Kidney (tissue), 14 donors: Measurements from ENCODE around the gene C1orf226. TPM values are rescaled to one million over a fixed set of nuclear protein-coding genes. Genes with fewer than 3 reads are reported as not detected.

Experiments used
- DNase-seq, 5 donors: peaks; one replicate each; pipeline ENCODE4 v3.0.0-alpha.2; 2013 to 2020
- FAIRE-seq: peaks from 2 replicates; lab custom pipeline; 2012; peaks lifted over from hg19 to GRCh38; lab: Jason Lieb, UNC
- H3K27ac ChIP-seq, 2 donors: one replicate each; pipeline ENCODE4 v1.7.0; 2013; ENCODE audit warnings: low read depth in 2 of 2, low read length in 2 of 2, inconsistent platforms in 1 of 2
- H3K27me3 ChIP-seq: one replicate; pipeline ENCODE4 v1.7.1; 2013; ENCODE audit warnings: low read length, inconsistent platforms; ENCODE audit not compliant: control insufficient read depth, insufficient read depth
- H3K36me3 ChIP-seq, 3 donors: one replicate each; pipeline versions ENCODE4 v1.7.0 to v1.7.1; 2013; ENCODE audit warnings: low read length in 3 of 3, control low read depth in 1 of 3, inconsistent platforms in 1 of 3; ENCODE audit not compliant: insufficient read depth in 3 of 3, control insufficient read depth in 2 of 3
- H3K4me1 ChIP-seq, 3 donors: one replicate each; pipeline versions ENCODE4 v1.7.0 to v1.7.1; 2013; ENCODE audit warnings: low read length in 3 of 3, inconsistent platforms in 1 of 3, low read depth in 1 of 3; ENCODE audit not compliant: control insufficient read depth in 2 of 3, insufficient read depth in 2 of 3
- H3K4me3 ChIP-seq, 3 donors: one replicate each; pipeline versions ENCODE4 v1.7.0 to v1.8.1; 2013; ENCODE audit warnings: low read length in 3 of 3, control low read depth in 1 of 3, inconsistent platforms in 1 of 3
- H3K9ac ChIP-seq, 3 donors: one replicate each; pipeline versions ENCODE4 v1.7.0 to v1.7.1; 2013; ENCODE audit warnings: low read length in 3 of 3, control low read depth in 1 of 3, inconsistent platforms in 1 of 3
- H3K9me3 ChIP-seq, 3 donors: one replicate each; pipeline versions ENCODE4 v1.7.0 to v1.7.1; 2013; ENCODE audit warnings: low read length in 3 of 3, control low read depth in 1 of 3, inconsistent platforms in 1 of 3; ENCODE audit not compliant: control insufficient read depth in 2 of 3, insufficient read depth in 1 of 3
- intact Hi-C: fragments of 100-400 bp; cut with DNase I; formaldehyde crosslinking; loops from one replicate; pipeline ENCODE4 v1.11.1; 2022
- polyA plus RNA-seq: library from polyadenylated mRNA; stranded (reverse); fragments of 350-450 nt; fragmentation: Illumina TruSeq; extraction: RNeasy Lipid Tissue Mini Kit (QIAGEN cat#74804); gene quantifications from one replicate; pipeline ENCODE4 v1.2.3, GENCODE V29; 2014; ENCODE audit warnings: low read depth, low replicate concordance; ENCODE audit not compliant: insufficient read depth
- total RNA-seq: library from RNA; stranded (reverse); fragmentation: NEBNext Ultra II Directional; extraction: Animal tissue kit (Norgen Biotek cat#: 25700); gene quantifications from one replicate; pipeline ENCODE4 v1.2.1, GENCODE V29; 2021
- TF ChIP-seq, protein P1 (sequence below): IDR thresholded peaks from 3 replicates; pipeline ENCODE4 v1.5.1; 2012; ENCODE audit warnings: mild to moderate bottlenecking, moderate library complexity, borderline replicate concordance; ENCODE audit not compliant: insufficient read depth; ENCODE audit errors: extremely low read depth
- donor health status: control.
- donor health status: control.
- donor health status: control.
- donor health status: control.
- donor health status: control.
- donor health status: DM: yes; HTN: yes; CAD: no.
- donor health status: Normal renal cell carcinoma (clear cell type).

C1orf226 gene
- total and polyA plus RNA-seq, 2 donors from 2014 or later, result 4.9 to 15.2 TPM

DNA sequence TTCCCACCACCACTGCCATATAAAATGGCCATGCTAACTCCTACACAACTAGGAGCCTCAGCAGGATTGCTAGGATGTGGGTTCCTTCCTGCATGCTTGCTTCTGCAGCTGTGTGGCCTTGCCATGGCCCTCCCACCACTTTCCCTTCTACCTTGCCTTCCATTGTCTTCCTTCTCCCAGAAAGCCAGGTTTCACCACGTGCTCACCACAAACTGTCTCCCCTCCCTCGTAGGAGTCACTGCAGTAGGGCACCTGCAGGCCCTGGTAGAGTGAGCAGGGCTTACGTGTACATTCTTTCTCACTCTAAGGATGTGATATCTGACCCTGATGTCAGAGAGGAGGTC is 3.7 kb downstream of the C1orf226 start:
- H3K36me3 ChIP-seq, result no peaks in the 10 kb centered on the region
- no peak overlapping the region for H3K9ac ChIP-seq
- FAIRE-seq (no peak), DNase-seq (no peak)
- peaks cover 0 to 8% (median 0%) of the 10 kb centered on the region in 3 donors for H3K4me1 ChIP-seq
- TF ChIP-seq, protein P1, sequence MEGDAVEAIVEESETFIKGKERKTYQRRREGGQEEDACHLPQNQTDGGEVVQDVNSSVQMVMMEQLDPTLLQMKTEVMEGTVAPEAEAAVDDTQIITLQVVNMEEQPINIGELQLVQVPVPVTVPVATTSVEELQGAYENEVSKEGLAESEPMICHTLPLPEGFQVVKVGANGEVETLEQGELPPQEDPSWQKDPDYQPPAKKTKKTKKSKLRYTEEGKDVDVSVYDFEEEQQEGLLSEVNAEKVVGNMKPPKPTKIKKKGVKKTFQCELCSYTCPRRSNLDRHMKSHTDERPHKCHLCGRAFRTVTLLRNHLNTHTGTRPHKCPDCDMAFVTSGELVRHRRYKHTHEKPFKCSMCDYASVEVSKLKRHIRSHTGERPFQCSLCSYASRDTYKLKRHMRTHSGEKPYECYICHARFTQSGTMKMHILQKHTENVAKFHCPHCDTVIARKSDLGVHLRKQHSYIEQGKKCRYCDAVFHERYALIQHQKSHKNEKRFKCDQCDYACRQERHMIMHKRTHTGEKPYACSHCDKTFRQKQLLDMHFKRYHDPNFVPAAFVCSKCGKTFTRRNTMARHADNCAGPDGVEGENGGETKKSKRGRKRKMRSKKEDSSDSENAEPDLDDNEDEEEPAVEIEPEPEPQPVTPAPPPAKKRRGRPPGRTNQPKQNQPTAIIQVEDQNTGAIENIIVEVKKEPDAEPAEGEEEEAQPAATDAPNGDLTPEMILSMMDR, result no peak
- H3K27ac ChIP-seq, result no peak overlapping the region
- H3K4me3 ChIP-seq, result no peak overlapping the region
- intact Hi-C loops, result no loop called here
- H3K9me3 ChIP-seq, result no peaks in the 10 kb centered on the region
- H3K27me3 ChIP-seq, result no peaks in the 10 kb centered on the region

DNA sequence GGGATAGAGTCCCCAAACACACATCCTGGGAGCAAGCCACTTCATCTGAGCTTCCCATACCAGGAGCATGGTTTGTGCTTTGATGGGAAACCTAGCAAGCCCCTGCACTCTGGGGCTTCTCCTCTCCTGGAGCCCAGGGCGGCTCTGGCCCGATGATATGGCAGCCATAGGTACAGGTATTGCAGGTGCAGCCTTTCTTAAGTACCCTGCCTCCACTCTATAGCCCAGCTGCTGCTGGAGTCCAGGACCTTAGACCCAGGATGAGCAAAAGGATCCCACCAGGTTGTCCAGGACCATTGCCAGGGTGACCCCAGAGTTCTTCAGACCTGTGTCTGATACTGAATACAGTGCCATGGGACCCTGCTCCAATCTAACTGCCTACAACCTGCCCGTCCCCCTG is 4.2 kb downstream of the C1orf226 start:
- DNase-seq (no peak), FAIRE-seq (no peak)
- H3K4me3 ChIP-seq, result no peak overlapping the region
- no peak overlapping the region for H3K9ac ChIP-seq
- intact Hi-C loops, result no loop called here
- H3K36me3 ChIP-seq, result no peaks in the 10 kb centered on the region
- peaks cover 0 to 8% (median 0%) of the 10 kb centered on the region in 3 donors for H3K4me1 ChIP-seq
- TF ChIP-seq, protein P1, result no peak
- no peaks in the 10 kb centered on the region for H3K27me3 ChIP-seq
- H3K27ac ChIP-seq, result no peak overlapping the region
- H3K9me3 ChIP-seq, result no peaks in the 10 kb centered on the region

DNA sequence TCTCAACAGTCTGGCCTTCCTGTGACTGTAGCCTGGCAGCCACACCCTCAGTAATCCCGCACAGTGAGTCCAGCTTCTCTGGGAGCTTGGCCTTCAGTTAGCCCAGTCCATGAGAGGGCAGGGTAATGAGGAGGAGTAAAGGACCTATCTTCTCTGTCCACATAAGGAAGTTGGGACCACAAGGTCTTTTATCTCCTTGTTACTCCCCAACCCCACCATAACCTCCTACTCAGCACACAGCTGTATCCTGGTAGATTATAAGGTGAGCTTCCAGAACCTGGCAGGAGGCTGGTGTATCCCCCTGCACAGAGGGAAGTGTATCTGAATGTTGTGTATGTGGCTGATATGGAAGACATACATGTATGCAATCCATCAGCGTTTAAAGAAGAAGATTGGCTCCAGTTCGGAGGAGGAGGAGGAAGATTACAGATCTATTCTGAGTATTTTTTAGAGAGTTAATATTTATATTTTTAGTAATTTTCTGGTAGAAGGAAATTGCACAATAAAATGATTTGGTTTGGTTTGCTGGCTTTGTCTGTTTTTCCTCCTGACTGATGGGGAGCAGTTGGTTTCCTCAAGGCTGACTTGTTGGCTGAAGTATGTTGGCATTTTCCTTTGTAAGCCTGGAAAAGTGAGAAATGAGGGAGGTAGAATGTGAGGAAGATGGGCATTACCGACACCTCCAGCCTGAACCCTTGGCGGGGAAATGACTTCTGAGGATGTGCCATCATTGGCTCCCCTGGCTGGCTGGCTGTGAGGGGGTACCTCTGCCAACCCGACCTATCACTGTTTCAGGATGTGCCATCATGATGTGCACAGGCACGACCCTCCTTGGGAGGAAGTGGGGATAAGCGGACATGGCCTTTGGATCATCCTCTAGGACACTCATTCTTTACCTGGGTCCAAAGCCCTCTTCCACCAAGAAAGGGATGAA is 5.0 kb downstream of the C1orf226 start:
- Histone ChIP-seq H3K27me3 (no peaks in the 10 kb centered on the region), H3K9me3 (no peaks in the 10 kb centered on the region), H3K4me1 (peaks cover 0 to 5% (median 0%) of the 10 kb centered on the region in 3 donors), H3K4me3 (no peak overlapping the region), H3K27ac (no peak overlapping the region), H3K9ac (no peak overlapping the region), H3K36me3 (no peaks in the 10 kb centered on the region)
- DNase-seq, result no peak
- intact Hi-C loops, result no loop called here
- FAIRE-seq, result no peak
- TF ChIP-seq, protein P1, result no peak
